Activated CD4-positive, alpha-beta T cell treated with anti-CD3 and anti-CD28 coated beads, Interleukin-2, Interleukin-4, amounts not matched to agents 100 ng/mL and 50 ng/mL, durations not matched to agents 16 hours and 8 hours (primary cell): ENCODE data around the gene GALNT2.

Experiments used
- DNase-seq: peaks from one replicate; pipeline ENCODE4 v3.0.0-alpha.2; 2020; ENCODE audit warnings: low spot score

GALNT2 gene

DNA sequence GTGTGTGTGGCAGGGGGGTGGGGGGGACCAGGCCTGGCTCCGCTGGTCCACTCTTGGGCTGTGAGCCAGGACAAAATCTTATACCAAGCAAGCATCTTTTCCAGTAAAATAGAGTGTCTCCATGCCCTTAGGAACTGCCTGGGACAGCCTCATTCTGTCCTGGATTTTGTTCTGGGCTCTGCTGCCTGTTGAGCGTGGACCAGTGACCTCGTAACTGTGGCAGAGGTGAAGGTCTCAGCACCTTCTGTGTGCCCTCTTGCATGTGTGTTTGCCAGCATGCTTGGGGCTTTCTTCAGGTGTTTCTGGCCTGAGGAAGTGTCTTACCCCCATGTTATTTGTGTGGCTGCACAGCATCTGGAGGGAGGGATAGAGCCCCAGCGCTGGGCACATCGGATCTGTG, 45.7 kb downstream of the GALNT2 start:
- no peak for DNase-seq

- no peak for DNase-seq
These were observed 46.2 kb downstream of the GALNT2 start for GRCh38 chr1:230113235-230113592.

- DNase-seq = no peak
These were observed 46.7 kb downstream of the GALNT2 start for GRCh38 chr1:230113593-230114236.

- DNase-seq = no peak
These were observed 47.2 kb downstream of the GALNT2 start for GRCh38 chr1:230114237-230114651.

DNA sequence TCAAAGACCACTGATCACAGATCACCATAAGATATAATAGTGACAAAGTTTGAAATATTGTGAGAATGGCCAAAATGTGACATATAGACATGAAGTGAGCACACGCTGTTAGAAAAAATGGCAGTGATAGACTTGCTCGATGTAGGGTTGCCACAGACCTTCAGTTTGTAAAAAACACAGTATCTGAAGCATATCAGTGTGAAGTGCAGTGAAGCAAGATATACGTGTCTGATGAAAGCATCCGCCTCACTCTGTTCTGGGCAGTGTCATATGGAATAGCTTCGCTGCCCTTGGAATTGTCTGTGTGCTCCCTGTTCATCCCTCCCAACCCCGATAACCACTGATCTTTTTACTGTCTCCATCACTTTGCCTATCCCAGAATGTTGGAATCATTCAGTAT, 50.7 kb downstream of the GALNT2 start:
- no peak for DNase-seq

- DNase-seq = no peak
These were observed 52.3 kb downstream of the GALNT2 start for GRCh38 chr1:230119340-230119739.

GRCh38 chr1:230120289-230120920, 53.4 kb downstream of the GALNT2 start:
- DNase-seq = no peak

DNA sequence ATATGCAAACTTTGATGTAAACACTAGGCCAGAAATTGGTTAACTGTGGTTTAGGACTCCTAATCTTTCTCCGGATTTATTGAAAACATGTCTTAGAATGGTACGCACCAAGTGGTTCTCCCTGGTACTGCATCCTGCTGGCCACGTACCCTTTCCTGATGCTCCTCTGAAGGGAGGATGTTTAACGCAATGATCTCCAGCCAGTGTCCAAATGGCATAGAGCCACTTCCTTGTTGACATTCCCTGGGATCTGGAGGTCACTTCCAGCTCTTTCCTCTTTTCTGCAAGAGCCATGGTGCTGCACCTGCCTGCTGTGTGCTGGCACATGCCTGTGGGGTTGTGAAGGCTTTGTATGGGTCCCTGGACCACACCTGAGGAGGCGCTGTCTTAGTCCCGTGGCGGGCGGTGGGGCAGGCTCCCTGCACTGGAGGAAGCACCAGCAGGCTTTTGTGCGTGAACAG, 53.9 kb downstream of the GALNT2 start:
- no peak for DNase-seq

DNA sequence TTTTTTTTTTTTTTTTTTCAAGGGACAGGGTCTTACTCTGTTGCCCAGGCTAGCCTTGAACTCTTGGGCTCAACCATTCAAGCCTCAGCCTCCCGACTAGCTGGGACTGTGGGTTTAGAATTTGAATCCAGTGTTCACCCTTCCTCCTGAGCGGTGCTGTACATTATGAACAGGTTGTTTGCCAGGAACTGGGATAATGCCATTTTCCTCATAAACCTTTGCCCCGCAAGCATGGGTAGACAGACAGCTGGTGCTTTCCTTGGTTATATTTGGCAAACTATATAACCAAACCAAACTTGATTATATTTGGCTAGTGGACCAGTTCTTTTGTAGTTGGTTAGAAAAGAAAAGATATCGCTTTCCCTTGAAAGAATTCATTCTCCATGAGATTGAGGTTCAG, 54.9 kb downstream of the GALNT2 start:
- DNase-seq = no peak

- no peak for DNase-seq
These were observed 55.6 kb downstream of the GALNT2 start for GRCh38 chr1:230122366-230123279.

- peak; percentile 77 for DNase-seq
These were observed 56.5 kb downstream of the GALNT2 start for GRCh38 chr1:230123280-230124185.

- DNase-seq = no peak
These were observed 57.4 kb downstream of the GALNT2 start for GRCh38 chr1:230124186-230125128.

- no peak for DNase-seq
These were observed 58.1 kb downstream of the GALNT2 start for GRCh38 chr1:230125141-230125540.

- no peak for DNase-seq
These were observed 58.8 kb downstream of the GALNT2 start for GRCh38 chr1:230125640-230126528.

DNA sequence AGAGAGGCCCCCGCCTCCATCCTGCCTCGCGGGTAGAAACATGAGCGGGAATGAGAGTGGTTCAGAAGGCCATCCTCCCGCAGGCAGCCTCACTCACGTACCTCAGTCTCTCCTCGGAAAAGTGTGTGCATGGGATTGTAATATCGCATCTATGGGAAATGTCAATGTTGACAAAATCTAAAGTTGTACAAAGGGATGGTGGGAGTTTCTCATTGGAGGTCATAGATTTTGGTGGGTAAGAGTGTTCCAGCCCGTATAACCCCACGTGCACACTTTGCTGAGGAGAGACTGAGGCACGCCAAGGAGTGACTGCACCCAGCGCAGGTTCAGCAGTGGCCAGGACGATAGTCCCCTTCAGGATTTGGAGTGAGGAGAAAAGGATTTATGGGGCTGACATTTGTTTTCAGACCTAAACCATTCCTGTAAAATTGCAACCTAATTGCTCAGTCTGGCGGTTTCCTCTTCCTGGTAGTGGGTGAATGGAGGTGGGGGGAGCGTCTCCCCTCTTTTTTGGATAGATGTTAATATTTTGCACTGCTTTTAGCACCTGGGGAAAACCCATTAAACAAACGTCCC, 59.6 kb downstream of the GALNT2 start:
- DNase-seq = no peak

GRCh38 chr1:230127105-230128054, 60.3 kb downstream of the GALNT2 start:
- peak; percentile 62 for DNase-seq

DNA sequence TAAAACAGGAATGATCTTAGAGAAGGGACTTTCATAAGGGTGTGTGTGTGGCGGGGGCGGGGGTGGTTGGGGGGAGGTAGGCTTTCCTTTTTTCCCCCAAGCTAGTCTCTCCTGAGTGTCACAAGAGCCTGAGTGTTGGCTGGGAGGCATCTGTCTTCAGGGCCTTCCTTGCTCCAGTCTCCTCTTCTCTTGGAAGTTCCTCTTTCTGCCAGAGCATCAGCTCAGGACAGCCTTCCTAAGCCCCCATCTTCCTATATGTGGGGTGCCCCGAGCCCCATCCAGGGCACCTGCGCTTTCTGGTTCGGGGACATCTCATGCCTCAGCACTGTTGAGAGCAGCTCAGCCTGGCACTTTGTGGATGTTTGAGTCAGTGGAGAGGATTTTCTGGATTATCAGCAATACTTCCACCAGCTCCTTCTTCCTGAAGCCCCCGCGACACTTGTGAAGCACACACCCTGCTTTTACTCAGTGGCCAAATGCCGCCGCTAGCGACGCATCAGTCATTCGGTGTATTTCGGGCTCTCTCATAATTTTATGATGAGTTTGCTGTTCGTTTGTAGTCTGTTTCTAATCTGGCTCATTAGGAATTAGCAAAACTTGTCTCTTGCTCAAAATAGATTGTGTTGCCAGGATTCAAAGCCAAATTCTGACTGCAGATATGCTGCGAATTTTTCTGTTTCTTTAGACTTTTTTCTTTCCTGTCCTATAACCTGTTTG, 61.7 kb downstream of the GALNT2 start:
- no peak for DNase-seq
